Measurements from ENCODE around the gene RNF150. TPM values are rescaled to one million over a fixed set of nuclear protein-coding genes. Genes with fewer than 3 reads are reported as not detected.

RNF150 gene
- polyA plus RNA-seq, 1 donor from 2014 or later = 15.3 TPM

DNA sequence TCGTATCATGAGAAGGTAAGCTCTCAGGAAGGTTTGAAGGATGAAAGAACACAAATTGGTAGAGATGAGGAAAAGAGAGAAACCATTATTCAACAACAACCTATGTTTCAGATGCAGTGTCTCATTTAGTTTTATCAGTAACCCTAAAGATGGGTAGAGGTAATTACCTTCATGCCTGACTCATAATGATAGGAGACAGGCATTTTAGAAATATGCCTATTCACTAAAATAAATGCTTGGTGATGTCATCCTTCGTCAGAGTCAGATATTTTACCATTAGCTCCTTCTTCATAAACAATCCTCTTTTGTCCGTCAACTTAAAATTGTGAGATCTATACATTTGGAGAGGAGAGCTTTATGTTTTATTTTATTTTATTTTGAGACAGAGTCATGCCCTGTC is 21.5 kb upstream of the RNF150 start:
- no peak overlapping the region for H3K27ac ChIP-seq (ENCODE audit: low read length)
- H2AFZ ChIP-seq (ENCODE audit: low read depth, low read length) = no peak overlapping the region
- H4K20me1 ChIP-seq (ENCODE audit: insufficient read depth) = no peaks in the 10 kb centered on the region
- no peak overlapping the region for H3K4me3 ChIP-seq (ENCODE audit: low read length)
- H3K9me3 ChIP-seq (ENCODE audit: low read length) = no peaks in the 10 kb centered on the region
- no peaks in the 10 kb centered on the region for H3K79me2 ChIP-seq (replicated peaks; ENCODE audit: insufficient read depth, low read length)
- no peak overlapping the region for H3K9ac ChIP-seq (ENCODE audit: low read length)
- no peaks in the 10 kb centered on the region for H3K9me2 ChIP-seq (ENCODE audit: insufficient read depth, low read length)
- TF ChIP-seq MXI1 (conservative IDR thresholded peaks at IDR 0.05; ENCODE audit: poor library complexity, severe bottlenecking) = no peak
- no peak for TF ChIP-seq TAF1 (IDR thresholded peaks at IDR 0.05; ENCODE audit: low read depth)
- no peak for TF ChIP-seq EP300 (conservative IDR thresholded peaks at IDR 0.05; ENCODE audit: poor library complexity, severe bottlenecking)
- TF ChIP-seq POLR2AphosphoS5 (IDR thresholded peaks at IDR 0.05) = no peak
- TF ChIP-seq, protein P1, sequence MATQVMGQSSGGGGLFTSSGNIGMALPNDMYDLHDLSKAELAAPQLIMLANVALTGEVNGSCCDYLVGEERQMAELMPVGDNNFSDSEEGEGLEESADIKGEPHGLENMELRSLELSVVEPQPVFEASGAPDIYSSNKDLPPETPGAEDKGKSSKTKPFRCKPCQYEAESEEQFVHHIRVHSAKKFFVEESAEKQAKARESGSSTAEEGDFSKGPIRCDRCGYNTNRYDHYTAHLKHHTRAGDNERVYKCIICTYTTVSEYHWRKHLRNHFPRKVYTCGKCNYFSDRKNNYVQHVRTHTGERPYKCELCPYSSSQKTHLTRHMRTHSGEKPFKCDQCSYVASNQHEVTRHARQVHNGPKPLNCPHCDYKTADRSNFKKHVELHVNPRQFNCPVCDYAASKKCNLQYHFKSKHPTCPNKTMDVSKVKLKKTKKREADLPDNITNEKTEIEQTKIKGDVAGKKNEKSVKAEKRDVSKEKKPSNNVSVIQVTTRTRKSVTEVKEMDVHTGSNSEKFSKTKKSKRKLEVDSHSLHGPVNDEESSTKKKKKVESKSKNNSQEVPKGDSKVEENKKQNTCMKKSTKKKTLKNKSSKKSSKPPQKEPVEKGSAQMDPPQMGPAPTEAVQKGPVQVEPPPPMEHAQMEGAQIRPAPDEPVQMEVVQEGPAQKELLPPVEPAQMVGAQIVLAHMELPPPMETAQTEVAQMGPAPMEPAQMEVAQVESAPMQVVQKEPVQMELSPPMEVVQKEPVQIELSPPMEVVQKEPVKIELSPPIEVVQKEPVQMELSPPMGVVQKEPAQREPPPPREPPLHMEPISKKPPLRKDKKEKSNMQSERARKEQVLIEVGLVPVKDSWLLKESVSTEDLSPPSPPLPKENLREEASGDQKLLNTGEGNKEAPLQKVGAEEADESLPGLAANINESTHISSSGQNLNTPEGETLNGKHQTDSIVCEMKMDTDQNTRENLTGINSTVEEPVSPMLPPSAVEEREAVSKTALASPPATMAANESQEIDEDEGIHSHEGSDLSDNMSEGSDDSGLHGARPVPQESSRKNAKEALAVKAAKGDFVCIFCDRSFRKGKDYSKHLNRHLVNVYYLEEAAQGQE (IDR thresholded peaks at IDR 0.05; ENCODE audit: borderline replicate concordance) = no peak
- TF ChIP-seq EZH2 (IDR thresholded peaks at IDR 0.05; ENCODE audit: borderline replicate concordance, insufficient read depth, low read length, poor library complexity, severe bottlenecking) = no peak
- TF ChIP-seq, protein P2, sequence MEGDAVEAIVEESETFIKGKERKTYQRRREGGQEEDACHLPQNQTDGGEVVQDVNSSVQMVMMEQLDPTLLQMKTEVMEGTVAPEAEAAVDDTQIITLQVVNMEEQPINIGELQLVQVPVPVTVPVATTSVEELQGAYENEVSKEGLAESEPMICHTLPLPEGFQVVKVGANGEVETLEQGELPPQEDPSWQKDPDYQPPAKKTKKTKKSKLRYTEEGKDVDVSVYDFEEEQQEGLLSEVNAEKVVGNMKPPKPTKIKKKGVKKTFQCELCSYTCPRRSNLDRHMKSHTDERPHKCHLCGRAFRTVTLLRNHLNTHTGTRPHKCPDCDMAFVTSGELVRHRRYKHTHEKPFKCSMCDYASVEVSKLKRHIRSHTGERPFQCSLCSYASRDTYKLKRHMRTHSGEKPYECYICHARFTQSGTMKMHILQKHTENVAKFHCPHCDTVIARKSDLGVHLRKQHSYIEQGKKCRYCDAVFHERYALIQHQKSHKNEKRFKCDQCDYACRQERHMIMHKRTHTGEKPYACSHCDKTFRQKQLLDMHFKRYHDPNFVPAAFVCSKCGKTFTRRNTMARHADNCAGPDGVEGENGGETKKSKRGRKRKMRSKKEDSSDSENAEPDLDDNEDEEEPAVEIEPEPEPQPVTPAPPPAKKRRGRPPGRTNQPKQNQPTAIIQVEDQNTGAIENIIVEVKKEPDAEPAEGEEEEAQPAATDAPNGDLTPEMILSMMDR (IDR thresholded peaks at IDR 0.05; ENCODE audit: poor library complexity, severe bottlenecking) = no peak
- no peak for TF ChIP-seq SMC3 (conservative IDR thresholded peaks at IDR 0.05; ENCODE audit: poor library complexity)
- no peak for TF ChIP-seq RAD21 (conservative IDR thresholded peaks at IDR 0.05)
- no peak overlapping the region for H3K4me2 ChIP-seq (ENCODE audit: low read length)
- no peaks in the 10 kb centered on the region for H3K27me3 ChIP-seq (ENCODE audit: insufficient read depth, low read depth, low read length)
- no peaks in the 10 kb centered on the region for H3K36me3 ChIP-seq (ENCODE audit: insufficient read depth, low read length)
- no peaks in the 10 kb centered on the region for H3F3A ChIP-seq (ENCODE audit: insufficient read depth, low read length, poor library complexity, severe bottlenecking)

- no peak overlapping the region for H3K9ac ChIP-seq (ENCODE audit: low read length)
- H3K9me2 ChIP-seq (ENCODE audit: insufficient read depth, low read length) = no peaks in the 10 kb centered on the region
- no peak overlapping the region for H3K4me3 ChIP-seq (ENCODE audit: low read length)
- H3K79me2 ChIP-seq (replicated peaks; ENCODE audit: insufficient read depth, low read length) = no peaks in the 10 kb centered on the region
- no peaks in the 10 kb centered on the region for H3K27me3 ChIP-seq (ENCODE audit: insufficient read depth, low read depth, low read length)
- H2AFZ ChIP-seq (ENCODE audit: low read depth, low read length) = no peak overlapping the region
- no peaks in the 10 kb centered on the region for H3F3A ChIP-seq (ENCODE audit: insufficient read depth, low read length, poor library complexity, severe bottlenecking)
- H3K4me2 ChIP-seq (ENCODE audit: low read length) = no peak overlapping the region
- no peaks in the 10 kb centered on the region for H4K20me1 ChIP-seq (ENCODE audit: insufficient read depth)
- H3K27ac ChIP-seq (ENCODE audit: low read length) = no peak overlapping the region
- H3K9me3 ChIP-seq (ENCODE audit: low read length) = no peaks in the 10 kb centered on the region
- H3K36me3 ChIP-seq (ENCODE audit: insufficient read depth, low read length) = no peaks in the 10 kb centered on the region
- TF ChIP-seq MXI1 (conservative IDR thresholded peaks at IDR 0.05; ENCODE audit: poor library complexity, severe bottlenecking) (no peak), SMC3 (conservative IDR thresholded peaks at IDR 0.05; ENCODE audit: poor library complexity) (no peak), EP300 (conservative IDR thresholded peaks at IDR 0.05; ENCODE audit: poor library complexity, severe bottlenecking) (no peak), POLR2AphosphoS5 (IDR thresholded peaks at IDR 0.05) (no peak), TAF1 (IDR thresholded peaks at IDR 0.05; ENCODE audit: low read depth) (no peak)
Measured at GRCh38 chr4:141153751-141154510, 20.7 kb upstream of the RNF150 start.

Measured in neural cell (in vitro differentiated cells).